ENCODE data around the gene ZNF700. TPM values are rescaled to one million over a fixed set of nuclear protein-coding genes. Genes with fewer than 3 reads are reported as not detected.

ZNF700 gene
- total RNA-seq, result 2.9 and 4.6 TPM in 2 replicates

GRCh38 chr19:11924886-11925650 lies at the start of gene ZNF700:
TSS of gene ZNF700 (plus strand) at chr19:11925107. CDS start at chr19:11925211, 104 bp downstream.

GRCh38 chr19:11887611-11888531 lies 37.0 kb upstream of the ZNF700 start, which contains the start of gene ZNF69:
TSS of gene ZNF69 (plus strand) at chr19:11887782. CDS start at chr19:11887924, 142 bp downstream.

DNA sequence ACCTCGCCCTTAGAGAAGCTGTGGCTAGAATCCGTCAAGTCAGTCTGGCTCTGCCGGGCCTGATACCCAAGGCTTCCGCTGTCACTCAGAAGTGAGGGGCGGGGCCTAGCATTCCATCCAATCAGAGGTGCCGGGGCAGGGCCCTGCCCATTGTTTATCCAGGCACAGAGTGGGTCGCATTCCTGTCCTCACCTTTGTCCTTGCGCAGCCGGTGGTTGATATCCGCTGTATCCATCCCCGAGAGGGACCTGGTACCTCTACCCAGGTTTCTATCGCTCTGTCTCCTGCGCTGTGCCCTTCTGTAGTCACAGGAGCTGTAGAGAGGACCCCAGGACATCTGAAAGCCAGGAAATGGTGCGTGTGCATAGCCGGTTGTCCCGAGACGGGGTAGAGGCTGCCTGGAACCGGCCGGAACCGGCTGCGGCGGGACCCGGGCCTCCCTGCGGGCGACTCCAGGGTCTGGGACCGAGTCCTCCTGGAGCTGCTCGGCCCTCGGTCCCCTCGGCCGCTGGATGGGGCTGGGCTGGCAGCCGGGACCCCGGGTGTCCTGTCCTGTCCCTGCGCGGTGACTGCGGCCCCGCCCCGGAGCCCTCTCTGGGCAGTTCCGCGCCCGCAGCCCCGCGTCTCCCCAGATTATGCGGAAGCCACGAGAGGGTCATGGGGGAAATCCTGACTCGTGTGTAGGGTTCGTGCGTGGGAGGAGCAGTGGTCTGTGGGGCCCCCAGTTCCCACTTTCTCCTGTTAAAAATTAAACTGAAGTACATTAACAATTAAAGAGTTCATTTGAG lies 40.1 kb downstream of the ZNF700 start, which contains the start of gene ZNF763:
Gene ZNF763, plus strand, starts transcription at position 183 of the 788 bp plus-strand sequence. Its CDS starts 169 bp downstream, at position 352.

Other genes with a start within 250 kb of the ZNF700 start
- gene ZNF823, start 186.2 kb upstream of the ZNF700 start, total RNA-seq, result 4.2 TPM in 2 replicates
- gene ZNF441, start 158.1 kb upstream of the ZNF700 start, total RNA-seq, result 2.3 and 3.9 TPM in 2 replicates
- 0.33 and 0.51 TPM in 2 replicates for gene ZNF491, start 126.6 kb upstream of the ZNF700 start, total RNA-seq
- gene ZNF440, start 110.8 kb upstream of the ZNF700 start, total RNA-seq, result 2.4 and 3.9 TPM in 2 replicates
- 1.0 and 1.6 TPM in 2 replicates for gene ZNF439, start 76.4 kb upstream of the ZNF700 start, total RNA-seq
- 8.0 and 8.6 TPM in 2 replicates for gene ZNF69, start 37.3 kb upstream of the ZNF700 start, total RNA-seq
- 0.33 and 0.89 TPM in 2 replicates for gene ZNF763, start 39.9 kb downstream of the ZNF700 start, total RNA-seq
- 2.0 and 2.4 TPM in 2 replicates for gene ZNF433, start 110.6 kb downstream of the ZNF700 start, total RNA-seq
- 0.16 TPM in 1 of 2 replicates, not detected in the other for gene ZNF878, start 127.9 kb downstream of the ZNF700 start, total RNA-seq
- 1.3 and 1.8 TPM in 2 replicates for gene ZNF844, start 139.6 kb downstream of the ZNF700 start, total RNA-seq
- 2.5 and 2.6 TPM in 2 replicates for gene ZNF20, start 215.2 kb downstream of the ZNF700 start, total RNA-seq
- gene ZNF625, start 231.6 kb downstream of the ZNF700 start, total RNA-seq, result 2.8 and 3.7 TPM in 2 replicates
- 1.6 and 3.4 TPM in 2 replicates for gene ZNF136, start 238.0 kb downstream of the ZNF700 start, total RNA-seq